Myocyte (in vitro differentiated cells): ENCODE data around the gene MRPL45. TPM values are rescaled to one million over a fixed set of nuclear protein-coding genes. Genes with fewer than 3 reads are reported as not detected.
"Not testable (repeated sequence)": the region's sequence is repeated elsewhere in the genome, so short reads cannot be mapped to it uniquely, and the experiment has no call there.

ENCODE experiments used
- DNase-seq: peaks from one replicate; pipeline ENCODE4 v3.0.0-alpha.2; 2012; ENCODE audit warnings: low read depth
- polyA plus RNA-seq: library from polyadenylated mRNA; unstranded; fragments of >200 nt; gene quantifications from one replicate; pipeline ENCODE4 v1.2.1, GENCODE V29; 2012; ENCODE audit warnings: missing spikeins
- total RNA-seq: library from RNA; depleted of rRNA; stranded (reverse); fragments of >200 nt; gene quantifications from 2 replicates; pipeline ENCODE4 v1.2.3, GENCODE V29; 2014

MRPL45 gene
- total RNA-seq, result 38.5 and 44.1 TPM in 2 replicates
- 26.7 TPM for polyA plus RNA-seq

- DNase-seq, result peak; percentile 97
Observed at GRCh38 chr17:38296834-38297517, at the start of gene MRPL45. Gene MRPL45, plus strand, starts transcription at chr17:38297168. Its CDS starts 16 bp downstream, at chr17:38297184.

DNA sequence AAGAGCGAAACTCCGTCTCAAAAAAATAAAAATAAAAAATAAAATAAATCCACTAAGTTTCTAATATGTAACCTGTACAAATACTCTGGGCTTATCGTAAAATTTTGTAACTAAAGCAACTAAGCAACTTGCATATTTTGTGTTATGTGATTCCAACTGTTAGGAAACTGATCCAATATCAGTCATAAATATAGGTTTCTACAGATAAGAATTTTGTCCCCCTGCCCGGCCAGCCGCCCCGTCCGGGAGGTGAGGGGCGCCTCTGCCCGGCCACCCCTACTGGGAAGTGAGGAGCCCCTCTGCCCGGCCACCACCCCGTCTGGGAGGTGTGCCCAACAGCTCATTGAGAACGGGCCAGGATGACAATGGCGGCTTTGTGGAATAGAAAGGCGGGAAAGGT, 43.8 kb upstream of the MRPL45 start:
- DNase-seq, result not testable (repeated sequence)

- DNase-seq, result not testable (repeated sequence)
Observed at GRCh38 chr17:38254357-38254756, 42.6 kb upstream of the MRPL45 start.

DNA sequence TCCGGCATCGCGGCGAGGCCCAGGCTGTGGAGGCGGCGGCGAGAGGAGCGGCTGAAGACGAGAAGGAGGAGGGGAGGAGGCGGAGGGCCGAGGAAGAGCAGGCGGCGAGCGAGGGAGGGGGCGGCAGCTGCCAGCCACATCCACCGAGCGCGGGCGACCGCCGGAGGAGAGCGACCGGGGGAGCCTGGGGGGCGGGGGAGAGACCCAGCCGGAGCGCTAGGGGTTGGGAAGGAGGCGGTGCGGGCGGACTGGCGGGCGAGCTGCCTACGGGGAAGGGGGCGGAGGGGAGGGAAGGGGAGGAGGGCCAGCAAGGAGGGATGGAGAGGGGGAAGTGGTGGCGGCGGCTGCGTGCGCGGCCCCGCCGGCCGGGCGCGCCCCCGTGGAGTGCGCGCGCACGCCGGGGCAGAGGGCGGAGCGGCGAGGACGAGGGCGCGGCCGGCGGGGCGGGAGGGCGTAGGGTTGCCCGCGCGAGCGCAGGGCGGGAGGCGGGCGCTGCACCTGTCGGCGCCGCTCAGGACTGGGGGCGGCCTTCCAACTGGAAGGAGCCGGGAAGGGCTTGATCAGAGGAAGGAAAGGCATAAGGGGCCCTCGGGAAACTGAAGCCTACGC, 39.9 kb upstream of the MRPL45 start:
- DNase-seq, result peak; percentile 86

DNA sequence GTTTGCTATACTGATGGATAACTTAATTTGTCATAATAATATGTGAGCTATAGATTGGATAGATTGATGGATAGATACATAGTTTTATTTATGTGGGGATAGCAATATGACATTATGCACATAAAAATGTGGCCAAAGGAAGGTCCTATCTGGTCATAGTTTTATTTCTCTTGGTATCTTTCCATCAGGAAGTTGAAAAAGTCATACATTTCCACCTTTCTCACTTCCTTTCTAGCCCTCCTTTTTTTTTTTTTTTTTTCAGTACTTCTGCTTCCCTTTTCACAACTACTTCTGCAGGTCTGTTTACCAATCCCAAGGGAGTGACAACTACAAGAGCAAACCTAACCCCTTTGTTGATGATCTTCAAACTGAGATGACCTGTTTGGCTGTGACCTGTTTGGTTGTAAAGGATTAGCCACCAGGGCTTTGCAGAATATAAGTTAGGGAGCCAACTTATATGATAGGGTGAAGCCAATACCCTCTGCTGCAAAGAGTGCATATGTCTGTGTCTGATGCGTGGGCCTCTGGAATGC, 30.9 kb upstream of the MRPL45 start:
- DNase-seq, result not testable (repeated sequence)

DNA sequence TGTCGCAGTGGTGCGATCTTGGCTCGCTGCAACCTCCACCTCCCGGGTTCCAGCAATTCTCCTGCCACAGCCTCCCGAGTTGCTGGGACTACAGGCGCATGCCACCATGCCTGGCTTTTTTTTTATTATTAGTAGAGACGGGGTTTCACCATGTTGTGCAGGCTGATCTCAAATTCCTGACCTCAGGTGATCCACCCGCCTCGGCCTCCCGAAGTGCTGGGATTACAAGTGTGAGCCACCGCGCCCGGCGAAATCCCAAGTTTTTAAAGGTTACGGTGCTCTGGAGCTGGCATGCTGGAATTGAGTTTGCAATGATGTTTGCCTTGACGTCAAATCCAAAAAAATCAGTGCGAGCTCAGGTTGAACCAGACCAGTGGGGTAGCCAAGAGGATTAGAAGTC, 30.4 kb upstream of the MRPL45 start:
- not testable (repeated sequence) for DNase-seq

DNA sequence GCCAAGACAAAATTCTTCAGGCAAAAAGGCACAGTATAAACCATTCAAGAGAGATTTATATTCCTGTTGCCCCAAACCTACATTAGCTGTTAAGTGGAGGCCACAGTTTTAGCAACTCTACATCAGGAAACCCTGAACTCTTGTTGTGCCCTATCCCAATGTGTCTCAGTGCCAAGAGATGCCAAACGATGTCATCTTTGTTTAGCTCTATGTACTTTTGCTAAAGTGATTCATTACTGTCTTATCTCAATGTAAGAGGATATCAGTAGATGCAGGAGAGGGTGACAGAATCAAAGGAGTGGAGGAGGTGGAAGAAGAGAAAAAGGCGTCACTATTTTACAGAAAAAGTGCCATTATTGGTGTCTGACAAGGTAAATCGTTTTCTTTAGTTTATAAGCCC, 28.8 kb upstream of the MRPL45 start:
- not testable (repeated sequence) for DNase-seq

DNA sequence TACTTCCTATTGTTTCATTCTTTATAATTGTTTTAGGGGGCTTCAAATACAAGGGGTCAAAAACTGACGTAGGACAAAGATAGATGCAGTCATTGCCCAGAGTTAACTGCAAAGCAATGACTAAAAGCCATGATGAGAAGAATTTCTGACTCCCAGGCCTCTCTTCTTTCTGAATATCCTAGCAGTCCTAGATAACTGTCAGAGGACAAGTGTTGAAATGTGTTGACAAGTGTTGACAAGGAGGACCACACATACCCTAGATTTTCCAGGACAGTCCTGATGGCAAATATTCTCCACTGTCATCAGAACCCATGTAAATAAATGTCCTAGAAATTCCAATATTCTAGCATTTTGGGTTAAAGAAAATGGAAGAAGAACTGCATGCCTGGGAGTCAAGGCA, 27.9 kb upstream of the MRPL45 start:
- not testable (repeated sequence) for DNase-seq

- DNase-seq, result not testable (repeated sequence)
Observed at GRCh38 chr17:38269552-38269951, 27.4 kb upstream of the MRPL45 start.

- DNase-seq, result not testable (repeated sequence)
Observed at GRCh38 chr17:38285994-38286393, 11.0 kb upstream of the MRPL45 start.

DNA sequence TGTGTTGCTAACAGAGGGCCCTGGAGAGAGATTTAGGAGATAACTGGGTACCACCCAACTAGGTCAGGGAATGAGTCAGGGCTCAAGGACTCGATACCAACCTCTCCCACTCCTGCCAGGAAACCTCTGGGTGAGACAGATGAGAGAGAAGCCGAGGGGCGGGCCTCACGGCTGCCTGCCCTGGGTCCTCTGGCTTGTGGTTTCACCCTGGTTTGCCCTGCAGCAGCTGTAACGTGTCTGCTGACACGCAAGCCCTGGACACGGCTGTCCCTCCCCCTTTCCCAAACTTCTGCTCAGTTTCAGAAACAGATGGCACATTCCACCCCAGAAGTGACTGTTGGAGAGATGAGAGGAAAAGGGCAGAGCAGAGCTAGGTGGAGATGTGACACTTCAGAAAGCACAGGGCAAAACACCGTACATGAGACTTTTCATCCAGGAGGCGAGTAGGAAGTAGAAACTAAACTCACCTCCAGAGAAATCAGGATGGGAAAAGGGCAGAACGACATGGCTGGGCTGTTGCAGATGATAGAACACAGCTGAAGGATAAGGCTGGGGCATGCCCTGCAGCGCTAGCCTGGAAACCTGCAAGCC, 10.4 kb upstream of the MRPL45 start:
- DNase-seq, result peak; percentile 82

DNA sequence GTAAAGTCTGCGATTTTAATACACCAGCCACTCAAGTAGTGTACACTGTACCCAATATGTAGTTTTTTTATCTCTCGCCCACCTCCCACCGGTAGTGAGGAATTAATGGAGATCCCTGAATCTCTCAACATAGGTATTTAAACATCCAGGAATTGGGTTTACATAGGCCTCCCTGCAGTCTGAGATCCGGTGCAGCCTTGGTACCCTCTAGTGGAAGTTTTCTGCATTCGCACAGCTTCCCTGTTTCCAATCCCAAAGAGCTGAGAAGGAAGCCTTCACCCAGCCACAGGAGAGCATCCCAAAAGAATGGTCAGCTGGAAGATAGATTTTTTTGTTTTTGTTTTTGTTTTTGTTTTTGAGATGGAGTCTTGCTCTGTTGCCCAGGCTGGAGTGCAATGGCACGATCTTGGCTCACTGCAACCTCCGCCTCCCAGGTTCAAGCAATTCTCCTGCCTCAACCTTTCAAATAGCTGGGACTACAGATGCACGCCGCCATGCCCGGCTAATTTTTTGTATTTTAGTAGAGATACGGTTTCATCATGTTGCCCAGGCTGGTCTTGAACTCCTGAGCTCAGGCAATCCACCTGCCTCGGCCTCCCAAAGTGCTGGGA, 8.6 kb upstream of the MRPL45 start:
- DNase-seq, result peak; percentile 30

DNA sequence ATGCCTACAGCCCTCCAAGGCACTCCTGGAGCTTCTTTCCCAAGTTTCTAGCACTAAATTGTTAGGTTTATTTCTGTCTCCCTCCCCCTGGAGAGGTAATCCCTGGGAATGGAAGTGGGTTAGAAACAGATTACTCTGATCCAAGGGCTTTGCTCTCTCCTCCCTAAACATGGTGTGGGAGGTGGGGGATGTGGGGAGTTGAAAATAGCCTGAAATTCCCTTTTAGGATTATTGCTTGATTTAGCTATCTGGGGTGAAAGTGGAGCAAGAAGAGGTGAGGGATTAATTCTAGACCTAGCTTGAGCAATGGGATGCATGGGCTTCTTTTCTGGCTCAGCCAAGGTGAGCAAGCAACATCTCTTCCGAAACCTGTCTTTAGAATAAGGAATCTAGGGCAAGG, 7.2 kb upstream of the MRPL45 start:
- not testable (repeated sequence) for DNase-seq

- DNase-seq, result not testable (repeated sequence)
Observed at GRCh38 chr17:38295602-38296365, 1.2 kb upstream of the MRPL45 start.

DNA sequence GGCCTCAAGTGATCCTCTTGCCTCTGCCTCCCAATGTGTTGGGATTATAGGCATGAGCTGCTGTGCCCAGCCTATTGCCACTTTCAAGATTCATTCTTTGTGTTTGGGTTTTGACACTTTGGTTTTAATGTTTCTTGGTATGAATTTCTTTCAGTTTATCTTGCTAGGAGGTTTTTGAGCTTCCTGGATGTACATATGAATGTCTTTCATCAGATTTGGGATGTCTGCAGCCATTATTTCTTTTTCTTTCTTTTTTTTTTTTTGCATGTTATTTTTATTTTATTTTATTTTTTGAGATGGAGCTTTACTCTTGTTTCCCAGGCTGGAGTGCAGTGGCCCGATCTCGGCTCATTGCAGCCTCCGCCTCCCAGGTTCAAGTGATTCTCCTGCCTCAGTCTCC, 18.5 kb downstream of the MRPL45 start:
- DNase-seq, result no peak

GRCh38 chr17:38317081-38317480, 20.1 kb downstream of the MRPL45 start:
- DNase-seq, result no peak

DNA sequence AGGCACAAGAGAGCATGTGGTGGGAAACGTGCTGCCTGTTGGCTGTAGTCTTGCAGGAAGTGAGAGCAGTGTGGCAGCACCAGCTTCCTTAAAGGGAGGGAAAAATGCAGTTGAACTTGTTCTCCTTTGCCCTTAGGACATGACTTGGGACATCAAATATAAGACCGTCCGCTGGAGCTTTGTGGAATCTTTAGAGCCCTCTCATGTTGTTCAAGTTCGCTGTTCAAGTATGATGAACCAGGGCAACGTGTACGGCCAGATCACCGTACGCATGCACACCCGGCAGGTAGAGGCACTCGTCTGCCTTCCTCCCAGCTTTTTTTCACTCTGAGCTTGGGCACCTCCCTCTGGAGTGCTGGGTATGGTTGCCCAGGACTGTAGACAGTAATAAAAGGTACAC, 23.5 kb downstream of the MRPL45 start:
- no peak for DNase-seq

- peak; percentile 63 for DNase-seq
Observed at GRCh38 chr17:38322156-38322779, 25.3 kb downstream of the MRPL45 start.

- DNase-seq, result no peak
Observed at GRCh38 chr17:38322897-38323296, 25.9 kb downstream of the MRPL45 start.

GRCh38 chr17:38324141-38324697, 27.3 kb downstream of the MRPL45 start:
- no peak for DNase-seq
